ENCODE data around the gene IFNGR1.

IFNGR1 gene

DNA sequence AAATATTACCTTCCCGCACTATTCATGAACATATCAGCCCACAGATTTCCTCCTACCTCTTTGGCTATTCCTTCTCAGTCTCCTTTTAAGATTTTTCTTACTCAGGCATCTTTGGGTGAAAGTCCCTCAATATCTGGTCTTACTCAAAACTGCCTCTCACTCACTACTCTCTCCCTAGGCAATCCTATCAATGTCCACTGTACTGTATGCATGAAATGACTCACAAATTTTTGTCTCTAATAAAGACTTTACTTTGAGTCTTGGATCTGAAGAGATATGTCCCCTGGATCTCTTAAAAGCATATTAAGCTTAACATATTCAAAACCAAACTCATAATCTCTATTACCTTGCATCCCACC, 70.2 kb downstream of the IFNGR1 start:
- no peak for DNase-seq (ENCODE audit: low spot score)

DNA sequence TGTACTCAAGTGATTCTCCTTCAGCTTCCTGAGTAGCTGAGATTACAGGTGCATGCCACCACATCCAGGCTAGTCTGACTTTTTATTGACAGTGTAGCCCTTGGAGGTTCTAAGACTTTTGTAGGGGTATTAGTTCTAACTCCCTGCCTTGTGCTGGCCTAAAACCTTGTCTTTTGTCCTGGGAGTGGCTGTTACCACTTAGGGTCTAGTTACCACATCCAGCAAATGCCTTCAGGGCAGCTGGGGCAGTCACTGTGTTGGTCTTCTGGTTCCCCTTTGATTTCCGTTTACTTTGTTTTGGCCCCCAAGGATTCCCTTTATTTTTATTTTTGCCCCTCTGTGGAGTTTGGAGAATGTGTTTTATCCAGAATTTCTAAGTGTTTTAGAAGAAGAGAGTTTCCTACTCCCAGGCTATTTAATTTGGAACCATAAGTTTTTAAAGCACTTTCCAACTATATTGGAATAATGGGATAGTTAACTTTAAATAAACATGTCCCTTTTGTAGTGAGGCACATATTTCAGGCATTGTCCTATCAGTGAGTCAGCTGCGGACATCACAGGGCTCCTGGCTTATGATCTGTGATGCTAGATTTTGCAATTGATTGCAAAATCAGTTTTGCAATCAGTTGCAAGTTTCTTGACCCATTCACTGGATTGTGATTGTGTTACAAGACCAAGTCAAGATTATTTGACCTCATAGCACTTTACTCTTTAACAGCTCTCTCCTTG, 70.7 kb downstream of the IFNGR1 start:
- no peak for DNase-seq (ENCODE audit: low spot score)

Data from CD4-positive, alpha-beta T cell treated with Interleukin-6 at 100 ng/mL for 8 hours (primary cell).